Upper lobe of left lung (tissue), 6 donors: ENCODE measurements around the gene MAPRE3. TPM values are rescaled to one million over a fixed set of nuclear protein-coding genes. Genes with fewer than 3 reads are reported as not detected.

Experiments
- ATAC-seq, 2 donors: fragments of 200-7000 bp; cut with Tn5 transposase; one replicate each; pipeline ENCODE4 v1.9.1; 2022; ENCODE audit warnings: mild to moderate bottlenecking in 2 of 2, moderate library complexity in 2 of 2; ENCODE audit not compliant: low FRiP score in 2 of 2
- DNase-seq, 2 donors: peaks; one replicate each; pipeline ENCODE4 v3.0.0-alpha.2; 2019 to 2020
- H3K27ac ChIP-seq, 4 donors: fragments of 200-600 bp; sonication (generic); one replicate each; pipeline ENCODE4 v1.5.1; 2016 to 2019
- H3K27me3 ChIP-seq, 4 donors: fragments of 200-600 bp; sonication (generic); one replicate each; pipeline ENCODE4 v1.5.1; 2017 to 2019
- H3K36me3 ChIP-seq, 4 donors: fragments of 200-600 bp; sonication (generic); one replicate each; pipeline ENCODE4 v1.5.1; 2016 to 2019
- H3K4me1 ChIP-seq, 4 donors: fragments of 200-600 bp; sonication (generic); one replicate each; pipeline ENCODE4 v1.5.1; 2018 to 2019
- H3K4me3 ChIP-seq, 4 donors: fragments of 200-600 bp; sonication (generic); one replicate each; pipeline ENCODE4 v1.5.1; 2017 to 2019; ENCODE audit warnings: mild to moderate bottlenecking in 2 of 4, moderate library complexity in 1 of 4
- H3K9me3 ChIP-seq, 4 donors: fragments of 200-600 bp; sonication (generic); one replicate each; pipeline ENCODE4 v1.5.1; 2018 to 2019
- CTCF ChIP-seq, 6 experiments: fragments of 450-650 bp in 4 of 6; fragments of 200-600 bp in 2 of 6; sonication (generic) in 2 of 6; IDR thresholded peaks; one replicate each; pipeline ENCODE4 v1.5.1; 2016 to 2019; ENCODE audit warnings: antibody characterized with exemption in 6 of 6
- EP300 ChIP-seq, 4 donors: sonication (generic); formaldehyde crosslinking; IDR thresholded peaks; one replicate each; pipeline ENCODE4 v1.5.1; 2017; ENCODE audit warnings: antibody characterized with exemption in 4 of 4, control low read depth in 2 of 4
- POLR2A ChIP-seq, 4 donors: fragments of 450-650 bp; IDR thresholded peaks; one replicate each; pipeline ENCODE4 v1.5.1; 2016 to 2017; ENCODE audit warnings: antibody characterized with exemption in 4 of 4, mild to moderate bottlenecking in 2 of 4
- POLR2AphosphoS5 ChIP-seq, 2 donors: sonication (generic); formaldehyde crosslinking; IDR thresholded peaks; one replicate each; pipeline ENCODE4 v1.5.1; 2017; ENCODE audit warnings: antibody characterized with exemption in 2 of 2
- WGBS, 2 donors: methylation state at CpG; one replicate each; pipeline ENCODE4 v1.1.5; 2017 to 2018; 5-methylcytosine and 5-hydroxymethylcytosine counted together
- total RNA-seq, 6 donors: library from RNA; depleted of rRNA in 4 of 6; stranded (reverse); fragments of >200 nt in 4 of 6; gene quantifications; one replicate each; pipeline versions ENCODE4 v1.1.0 to v1.2.1, GENCODE V29; 2016 to 2021
- donor health status: DM: no; HTN: no; CAD: no; lungs with moderate emphysema.
- donor health status: DM: no; HTN: yes; CAD: no; lungs with severe emphysema.

MAPRE3 gene
- total RNA-seq, 6 donors from 2014 or later, result 13.5 to 61.8 (median 20.1) TPM

- no peak overlapping the region for H3K4me3 ChIP-seq
- no peak for DNase-seq
- H3K4me1 ChIP-seq, result peaks cover 15 to 21% (median 17%) of the 10 kb centered on the region in 4 donors
- no peaks in the 10 kb centered on the region for H3K9me3 ChIP-seq
- H3K27ac ChIP-seq, result no peak overlapping the region
- no peaks in the 10 kb centered on the region for H3K27me3 ChIP-seq
- TF ChIP-seq POLR2AphosphoS5 (IDR thresholded peaks at IDR 0.05), result no peak
- ATAC-seq, result no peak
- WGBS, 2 donors, result 41 to 54% methylated on average over 2 of the region's 2 CpGs
- H3K36me3 ChIP-seq, result no peaks in the 10 kb centered on the region
These were observed 4.7 kb downstream of the MAPRE3 start for GRCh38 chr2:26975102-26975501.

DNA sequence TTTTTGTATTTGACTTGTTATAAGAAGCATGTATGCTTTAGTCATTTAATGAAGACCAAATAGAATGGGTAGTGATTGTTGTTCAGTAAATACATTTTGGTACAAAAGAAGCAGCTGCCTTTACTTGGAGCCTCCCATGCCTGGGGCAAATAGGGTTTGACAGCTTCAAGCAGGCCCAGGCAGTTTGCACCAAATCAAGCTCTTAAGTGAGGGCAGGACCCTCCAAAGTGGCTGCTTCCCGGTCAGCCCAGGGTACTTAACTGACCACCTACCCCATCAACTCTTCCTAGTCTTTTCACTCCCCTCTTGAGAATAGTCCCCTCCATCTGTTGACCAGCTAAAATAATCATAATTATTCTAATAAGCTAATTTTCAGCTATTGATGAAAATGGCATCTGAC, 5.2 kb downstream of the MAPRE3 start:
- 70 to 79% methylated on average over 1 of the region's 1 CpG for WGBS, 2 donors
- TF ChIP-seq EP300 (IDR thresholded peaks at IDR 0.05) (no peak), POLR2A (IDR thresholded peaks at IDR 0.05) (no peak), POLR2AphosphoS5 (IDR thresholded peaks at IDR 0.05) (no peak), CTCF (IDR thresholded peaks at IDR 0.05) (no peak)
- H3K9me3 ChIP-seq, result no peaks in the 10 kb centered on the region
- peaks cover 12 to 19% (median 16%) of the 10 kb centered on the region in 4 donors for H3K4me1 ChIP-seq
- H3K27me3 ChIP-seq, result no peaks in the 10 kb centered on the region
- H3K36me3 ChIP-seq, result no peaks in the 10 kb centered on the region
- H3K27ac ChIP-seq, result no peak overlapping the region
- DNase-seq (no peak), ATAC-seq (no peak)
- H3K4me3 ChIP-seq, result no peak overlapping the region

- DNase-seq (no peak), ATAC-seq (no peak)
- Histone ChIP-seq H3K36me3 (no peaks in the 10 kb centered on the region), H3K27me3 (no peaks in the 10 kb centered on the region), H3K4me1 (peaks cover 6 to 14% (median 11%) of the 10 kb centered on the region in 4 donors), H3K4me3 (no peak overlapping the region), H3K27ac (no peak overlapping the region), H3K9me3 (no peaks in the 10 kb centered on the region)
- TF ChIP-seq EP300 (IDR thresholded peaks at IDR 0.05) (no peak), POLR2A (IDR thresholded peaks at IDR 0.05) (no peak), CTCF (IDR thresholded peaks at IDR 0.05) (no peak), POLR2AphosphoS5 (IDR thresholded peaks at IDR 0.05) (no peak)
- WGBS, 2 donors, result 78 to 88% methylated on average over 4 to 5 of the region's 5 CpGs
These were observed 5.8 kb downstream of the MAPRE3 start for GRCh38 chr2:26976237-26976636.

DNA sequence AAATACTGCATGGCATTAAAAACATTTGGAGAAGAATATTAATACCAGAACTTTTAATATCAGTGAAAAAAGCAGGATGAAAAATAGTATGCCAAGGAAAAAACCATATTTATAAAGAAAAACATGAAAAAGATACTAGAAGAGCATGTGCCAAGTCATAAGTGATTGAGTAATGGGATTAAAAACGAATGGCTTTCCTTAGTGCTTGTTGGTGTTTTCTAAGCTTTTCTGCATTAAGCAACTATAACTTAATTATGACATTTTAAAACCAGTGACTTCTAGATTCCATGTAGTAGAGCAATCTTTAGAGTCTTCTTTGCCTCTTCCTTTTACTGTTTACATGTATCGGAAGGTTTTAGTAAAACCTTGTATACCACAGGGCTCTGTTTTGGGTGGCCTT, 6.6 kb downstream of the MAPRE3 start:
- H3K27me3 ChIP-seq, result no peaks in the 10 kb centered on the region
- no peak overlapping the region for H3K4me3 ChIP-seq
- no peak overlapping the region for H3K27ac ChIP-seq
- no peak for TF ChIP-seq POLR2AphosphoS5 (IDR thresholded peaks at IDR 0.05)
- TF ChIP-seq CTCF (IDR thresholded peaks at IDR 0.05), result no peak
- DNase-seq (no peak), ATAC-seq (no peak)
- WGBS, 2 donors, result 75 to 84% methylated on average over 2 of the region's 2 CpGs
- H3K36me3 ChIP-seq, result no peaks in the 10 kb centered on the region
- H3K9me3 ChIP-seq, result no peaks in the 10 kb centered on the region
- peaks cover 3 to 12% (median 7%) of the 10 kb centered on the region in 4 donors for H3K4me1 ChIP-seq

DNA sequence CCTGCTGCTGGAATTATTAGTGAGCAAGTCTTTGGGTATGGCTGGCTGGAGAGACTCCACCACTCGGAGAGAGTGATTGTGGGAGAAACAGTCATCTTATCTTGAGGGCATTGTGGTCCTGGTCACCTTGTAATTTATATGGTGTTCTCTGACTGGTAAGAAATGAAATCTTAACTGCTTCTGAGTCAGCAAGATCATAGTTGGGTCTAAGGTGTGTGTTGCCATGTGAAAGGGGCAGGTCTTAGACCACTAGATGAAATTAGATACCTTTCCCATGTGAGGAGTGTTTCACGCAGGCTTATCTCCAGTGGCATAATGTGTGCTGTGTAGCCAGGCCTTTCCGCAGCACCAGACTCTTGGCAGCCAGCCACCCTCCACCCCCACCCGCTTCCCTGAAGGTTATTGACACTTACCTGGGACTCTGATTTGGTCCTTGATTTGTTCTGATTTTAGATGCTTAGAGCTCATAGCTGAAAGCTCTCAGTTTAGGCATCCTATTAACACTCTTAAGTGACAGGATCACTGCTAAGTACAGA, 7.7 kb downstream of the MAPRE3 start:
- Histone ChIP-seq H3K9me3 (no peaks in the 10 kb centered on the region), H3K27ac (peak overlapping the region in 1 of 4 donors; percentile 4), H3K27me3 (no peaks in the 10 kb centered on the region), H3K36me3 (no peaks in the 10 kb centered on the region), H3K4me1 (peaks cover 9 to 18% (median 12%) of the 10 kb centered on the region in 4 donors), H3K4me3 (no peak overlapping the region)
- WGBS, 2 donors, result 67 to 70% methylated on average over 4 of the region's 4 CpGs
- DNase-seq (peak; percentile 52 to 81), ATAC-seq (peak; percentile 40 to 52)
- no peak for TF ChIP-seq CTCF (IDR thresholded peaks at IDR 0.05)
- TF ChIP-seq POLR2A (IDR thresholded peaks at IDR 0.05), result no peak
- TF ChIP-seq POLR2AphosphoS5 (IDR thresholded peaks at IDR 0.05), result no peak
- TF ChIP-seq EP300 (IDR thresholded peaks at IDR 0.05), result no peak
